DOHH2 (cell line): ENCODE data around the gene CCM2.

Experiments
- H3F3A ChIP-seq: fragments of 200-600 bp; sonication (generic), shearing (Covaris generic); 2 replicates; pipeline ENCODE4 v1.6.0; 2016; ENCODE audit warnings: antibody characterized with exemption, mild to moderate bottlenecking; ENCODE audit not compliant: control insufficient read depth, insufficient read depth
- H3K27ac ChIP-seq: fragments of 200-600 bp; sonication (generic); 2 replicates; pipeline ENCODE4 v1.5.1; 2014; ENCODE audit warnings: low read depth, mild to moderate bottlenecking, low read length, moderate library complexity
- H3K27me3 ChIP-seq: fragments of 200-600 bp; sonication (generic); 2 replicates; pipeline ENCODE4 v1.6.1; 2014; ENCODE audit warnings: mild to moderate bottlenecking, low read length, mixed read lengths; ENCODE audit not compliant: control insufficient read depth
- H3K36me3 ChIP-seq: fragments of 200-600 bp; sonication (generic); 2 replicates; pipeline ENCODE4 v1.6.1; 2014; ENCODE audit warnings: mild to moderate bottlenecking, low read length, moderate library complexity, mixed read lengths; ENCODE audit not compliant: control insufficient read depth
- H3K4me1 ChIP-seq: fragments of 200-600 bp; sonication (generic); 2 replicates; pipeline ENCODE4 v1.6.1; 2014; ENCODE audit warnings: mild to moderate bottlenecking, low read length, mixed read lengths; ENCODE audit not compliant: control insufficient read depth
- H3K4me2 ChIP-seq: fragments of 200-600 bp; sonication (generic); 2 replicates; pipeline ENCODE4 v1.6.0; 2014; ENCODE audit warnings: mild to moderate bottlenecking, low read length, moderate library complexity
- H3K4me3 ChIP-seq: fragments of 200-600 bp; sonication (generic); 2 replicates; pipeline ENCODE4 v1.5.1; 2014; ENCODE audit warnings: mild to moderate bottlenecking, low read length, mixed read lengths
- H3K79me2 ChIP-seq: fragments of 200-600 bp; sonication (generic); 2 replicates; pipeline ENCODE4 v1.6.1; 2014; ENCODE audit warnings: mild to moderate bottlenecking, low read length, mixed read lengths; ENCODE audit not compliant: control insufficient read depth
- H3K9me2 ChIP-seq: fragments of 200-600 bp; sonication (generic); replicated peaks from 2 replicates; pipeline ENCODE4 v1.6.1; 2014; ENCODE audit warnings: mild to moderate bottlenecking, low read length, mixed read lengths; ENCODE audit not compliant: control insufficient read depth
- H3K9me3 ChIP-seq: fragments of 200-600 bp; sonication (generic); 2 replicates; pipeline ENCODE4 v1.6.1; 2014; ENCODE audit warnings: antibody characterized with exemption, low read length, mixed read lengths; ENCODE audit not compliant: control insufficient read depth, insufficient read depth
- H4K20me1 ChIP-seq: fragments of 200-600 bp; sonication (generic); 2 replicates; pipeline ENCODE4 v1.6.0; 2014; ENCODE audit warnings: low read depth, mild to moderate bottlenecking, antibody characterized with exemption, low read length, moderate library complexity; ENCODE audit not compliant: control insufficient read depth, insufficient read depth
- CTCF ChIP-seq: fragments of 200-600 bp; sonication (generic); IDR thresholded peaks from one replicate; pipeline ENCODE4 v1.5.1; 2014; ENCODE audit warnings: antibody characterized with exemption, mild to moderate bottlenecking, low read depth, low read length; ENCODE audit not compliant: poor library complexity, severe bottlenecking
- EZH2phosphoT487 ChIP-seq: fragments of 200-600 bp; sonication (generic); IDR thresholded peaks from 2 replicates; pipeline ENCODE4 v1.6.1; 2017; ENCODE audit warnings: borderline replicate concordance, mild to moderate bottlenecking, antibody characterized with exemption, low read length, moderate library complexity, mixed read lengths

Gene CCM2

GRCh38 chr7:44965441-44965903 is 34.5 kb upstream of the CCM2 start:
- H3K36me3 ChIP-seq = peaks cover 69% of the 10 kb centered on the region
- no peaks in the 10 kb centered on the region for H3K9me2 ChIP-seq
- H3K4me1 ChIP-seq = peaks cover 26% of the 10 kb centered on the region
- H3K27ac ChIP-seq = no peak overlapping the region
- no peaks in the 10 kb centered on the region for H3K27me3 ChIP-seq
- TF ChIP-seq EZH2phosphoT487 (no peak), CTCF (peak; percentile 15)
- no peak overlapping the region for H3K4me3 ChIP-seq
- H3K79me2 ChIP-seq = no peaks in the 10 kb centered on the region
- no peak overlapping the region for H3K4me2 ChIP-seq
- H3F3A ChIP-seq = no peaks in the 10 kb centered on the region
- H3K9me3 ChIP-seq = no peaks in the 10 kb centered on the region
- H4K20me1 ChIP-seq = 0 out of 2 replicates have a peak, but pooled peaks cover 3% of the 10 kb centered on the region

GRCh38 chr7:44965937-44966730 is 33.9 kb upstream of the CCM2 start:
- no peak for TF ChIP-seq EZH2phosphoT487
- no peak for TF ChIP-seq CTCF

GRCh38 chr7:44966731-44967538 is 33.1 kb upstream of the CCM2 start:
- Histone ChIP-seq H3K4me2 (no peak overlapping the region), H3K27ac (no peak overlapping the region), H3K9me3 (no peaks in the 10 kb centered on the region), H3K27me3 (no peaks in the 10 kb centered on the region), H3F3A (no peaks in the 10 kb centered on the region), H3K4me3 (no peak overlapping the region), H3K4me1 (peaks cover 39% of the 10 kb centered on the region), H3K36me3 (peaks cover 82% of the 10 kb centered on the region), H4K20me1 (0 out of 2 replicates have a peak, but pooled peaks cover 3% of the 10 kb centered on the region), H3K79me2 (no peaks in the 10 kb centered on the region; the same call in 1 of the 2 replicates), H3K9me2 (no peaks in the 10 kb centered on the region)
- no peak for TF ChIP-seq EZH2phosphoT487
- no peak for TF ChIP-seq CTCF

More at GRCh38 chr7:44965937-44966730, 33.9 kb upstream of the CCM2 start:
- H4K20me1 ChIP-seq = 0 out of 2 replicates have a peak, but pooled peaks cover 3% of the 10 kb centered on the region
- no peaks in the 10 kb centered on the region; the same call in 1 of the 2 replicates for H3K79me2 ChIP-seq
- H3K9me2 ChIP-seq = no peaks in the 10 kb centered on the region
- H3K4me2 ChIP-seq = no peak overlapping the region
- H3K27me3 ChIP-seq = no peaks in the 10 kb centered on the region
- H3K4me3 ChIP-seq = no peak overlapping the region
- peaks cover 75% of the 10 kb centered on the region for H3K36me3 ChIP-seq
- no peak overlapping the region for H3K27ac ChIP-seq
- H3F3A ChIP-seq = no peaks in the 10 kb centered on the region
- H3K4me1 ChIP-seq = peaks cover 32% of the 10 kb centered on the region
- H3K9me3 ChIP-seq = no peaks in the 10 kb centered on the region
